Skeletal muscle tissue (tissue), 4 donors: ENCODE results near the gene TTC28. TPM values are rescaled to one million over a fixed set of nuclear protein-coding genes. Genes with fewer than 3 reads are reported as not detected.

ENCODE experiments used
- H3K27ac ChIP-seq: one replicate; pipeline ENCODE4 v1.7.0; 2013; ENCODE audit warnings: mild to moderate bottlenecking, low read depth, low read length, inconsistent platforms
- H3K27me3 ChIP-seq, 3 donors: one replicate each; pipeline ENCODE4 v1.7.0; 2013; ENCODE audit warnings: low read length in 3 of 3; ENCODE audit not compliant: control insufficient read depth in 3 of 3, insufficient read depth in 3 of 3
- H3K36me3 ChIP-seq, 3 donors: one replicate each; pipeline ENCODE4 v1.7.0; 2013; ENCODE audit warnings: low read length in 3 of 3; ENCODE audit not compliant: control insufficient read depth in 3 of 3, insufficient read depth in 3 of 3
- H3K4me1 ChIP-seq, 3 donors: one replicate each; pipeline ENCODE4 v1.7.0; 2013; ENCODE audit warnings: low read length in 3 of 3, mild to moderate bottlenecking in 3 of 3; ENCODE audit not compliant: control insufficient read depth in 3 of 3, insufficient read depth in 3 of 3
- H3K4me3 ChIP-seq, 3 donors: one replicate each; pipeline ENCODE4 v1.7.0; 2013; ENCODE audit warnings: low read length in 3 of 3
- H3K9ac ChIP-seq, 3 donors: one replicate each; pipeline ENCODE4 v1.7.0; 2013; ENCODE audit warnings: low read length in 3 of 3, mild to moderate bottlenecking in 3 of 3, moderate library complexity in 2 of 3, low read depth in 1 of 3
- H3K9me3 ChIP-seq, 3 donors: one replicate each; pipeline ENCODE4 v1.7.0; 2013; ENCODE audit warnings: low read length in 3 of 3; ENCODE audit not compliant: control insufficient read depth in 3 of 3
- total RNA-seq: library from RNA; depleted of rRNA; stranded (reverse); fragments of >200 nt; gene quantifications from one replicate; pipeline ENCODE4 v1.2.3, GENCODE V29; 2014
- donor health status: Osteomylitis.

TTC28 gene
- total RNA-seq, 1 donor from 2014 or later, result 27.1 TPM

DNA sequence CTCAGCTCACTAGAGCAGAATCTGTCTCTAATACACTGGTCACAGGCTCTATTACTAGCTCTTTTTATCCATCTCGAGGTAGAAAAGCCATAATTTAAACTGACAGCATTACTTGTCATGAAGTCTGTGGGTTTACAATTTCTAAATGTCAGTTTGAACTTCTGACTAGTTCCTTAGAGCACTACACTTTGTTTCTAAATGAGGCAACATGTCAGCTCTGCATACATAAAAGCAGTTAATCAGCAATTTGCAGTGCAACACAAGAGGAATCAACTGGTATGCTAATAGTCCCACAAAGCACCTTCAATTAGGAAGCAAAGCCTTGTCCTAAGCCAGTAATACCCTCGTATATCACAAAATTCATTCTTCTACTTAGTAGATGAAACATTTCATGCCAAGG lies 321.3 kb downstream of the TTC28 start:
- H3K4me3 ChIP-seq, result no peak overlapping the region
- no peaks in the 10 kb centered on the region for H3K9me3 ChIP-seq
- H3K27ac ChIP-seq, result no peak overlapping the region
- no peaks in the 10 kb centered on the region for H3K27me3 ChIP-seq
- H3K4me1 ChIP-seq, result peaks cover 0 to 9% (median 3%) of the 10 kb centered on the region in 3 donors
- no peaks in the 10 kb centered on the region for H3K36me3 ChIP-seq
- H3K9ac ChIP-seq, result no peak overlapping the region

DNA sequence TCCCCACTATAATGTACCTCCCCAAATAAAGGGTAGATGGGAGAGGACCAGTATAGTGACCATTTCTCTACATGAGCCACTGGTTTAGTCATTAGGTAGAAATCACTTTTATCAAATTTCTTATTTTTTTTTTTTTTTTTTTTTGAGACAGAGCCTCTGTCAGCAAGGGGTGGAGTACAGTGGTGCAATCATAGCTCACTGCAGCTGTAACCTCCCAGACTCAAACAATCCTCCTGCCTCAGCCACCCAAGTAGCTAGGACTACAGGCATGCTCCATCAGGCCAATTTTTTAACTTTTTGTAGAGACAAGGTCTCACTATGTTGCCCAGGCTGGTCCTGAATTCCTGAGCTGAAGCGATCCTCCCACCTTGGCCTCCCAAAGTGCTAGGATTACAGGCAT lies 322.4 kb downstream of the TTC28 start:
- H3K9me3 ChIP-seq, result no peaks in the 10 kb centered on the region
- H3K27ac ChIP-seq, result no peak overlapping the region
- H3K9ac ChIP-seq, result no peak overlapping the region
- H3K4me1 ChIP-seq, result peaks cover 0 to 9% (median 3%) of the 10 kb centered on the region in 3 donors
- no peaks in the 10 kb centered on the region for H3K36me3 ChIP-seq
- H3K4me3 ChIP-seq, result no peak overlapping the region
- H3K27me3 ChIP-seq, result no peaks in the 10 kb centered on the region

GRCh38 chr22:28351476-28351875 lies 328.2 kb downstream of the TTC28 start:
- Histone ChIP-seq H3K27me3 (no peaks in the 10 kb centered on the region), H3K9ac (no peak overlapping the region), H3K36me3 (no peaks in the 10 kb centered on the region), H3K27ac (no peak overlapping the region), H3K9me3 (no peaks in the 10 kb centered on the region), H3K4me3 (no peak overlapping the region), H3K4me1 (peaks cover 1 to 3% (median 2%) of the 10 kb centered on the region in 3 donors)

DNA sequence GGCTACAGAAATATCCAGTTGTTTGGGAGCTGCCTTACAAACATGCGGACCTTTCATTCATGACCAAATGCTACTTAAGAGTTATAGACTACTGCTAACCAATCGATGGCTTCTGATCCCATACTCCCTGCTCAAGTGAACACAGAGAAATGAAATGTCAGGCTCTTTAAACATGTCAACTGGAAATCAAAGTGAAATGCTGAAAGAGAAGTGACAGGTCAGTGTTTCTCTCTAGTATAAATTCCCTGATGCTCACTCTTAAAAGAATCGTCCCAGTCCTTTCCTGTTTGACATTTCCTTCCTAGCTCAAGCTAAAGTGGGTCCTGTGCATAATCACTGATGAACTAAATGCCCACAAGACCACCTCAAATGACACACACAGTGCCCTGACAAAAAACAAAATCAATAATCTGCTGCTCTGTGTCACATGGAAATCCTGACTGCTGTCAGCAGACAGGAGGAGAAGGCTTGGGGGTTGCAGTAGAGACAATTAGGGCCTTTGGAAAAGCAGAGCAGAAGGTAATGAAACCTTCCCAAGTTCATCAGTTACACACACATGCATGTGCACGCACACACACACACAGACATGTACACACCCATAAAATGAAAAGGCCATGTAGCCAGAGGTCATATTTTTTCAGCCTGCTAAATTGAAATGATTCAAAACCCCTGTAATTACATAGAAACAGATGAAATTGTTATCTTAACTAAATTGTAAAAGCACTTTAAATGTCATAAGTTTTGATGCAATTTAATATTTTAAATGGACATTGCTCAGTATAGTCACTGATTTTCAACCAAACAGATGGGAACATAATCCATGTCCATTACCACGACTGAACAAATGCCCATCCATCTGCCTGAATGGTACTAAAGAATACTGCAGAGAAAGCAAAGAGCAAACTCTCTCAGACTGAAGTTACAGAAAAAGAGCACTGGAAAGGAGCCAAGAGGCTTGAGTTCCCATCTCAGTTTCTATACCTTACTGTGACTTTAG lies 330.7 kb downstream of the TTC28 start:
- Histone ChIP-seq H3K4me3 (no peak overlapping the region), H3K9me3 (no peaks in the 10 kb centered on the region), H3K4me1 (peaks cover 0 to 7% (median 4%) of the 10 kb centered on the region in 3 donors), H3K27ac (no peak overlapping the region), H3K36me3 (no peaks in the 10 kb centered on the region), H3K9ac (no peak overlapping the region), H3K27me3 (no peaks in the 10 kb centered on the region)

GRCh38 chr22:28346308-28346707 lies 333.3 kb downstream of the TTC28 start:
- no peaks in the 10 kb centered on the region for H3K27me3 ChIP-seq
- H3K27ac ChIP-seq, result no peak overlapping the region
- H3K9me3 ChIP-seq, result no peaks in the 10 kb centered on the region
- H3K4me3 ChIP-seq, result no peak overlapping the region
- H3K9ac ChIP-seq, result no peak overlapping the region
- H3K36me3 ChIP-seq, result no peaks in the 10 kb centered on the region
- peaks cover 0 to 7% (median 4%) of the 10 kb centered on the region in 3 donors for H3K4me1 ChIP-seq

GRCh38 chr22:28344918-28345703 lies 334.5 kb downstream of the TTC28 start:
- Histone ChIP-seq H3K4me3 (no peak overlapping the region), H3K27ac (no peak overlapping the region), H3K36me3 (no peaks in the 10 kb centered on the region), H3K4me1 (peaks cover 0 to 10% (median 4%) of the 10 kb centered on the region in 3 donors), H3K9me3 (no peaks in the 10 kb centered on the region), H3K9ac (peak overlapping the region in 1 of 3 donors; percentile 38), H3K27me3 (no peaks in the 10 kb centered on the region)

GRCh38 chr22:28341001-28341400 lies 338.6 kb downstream of the TTC28 start:
- H3K4me1 ChIP-seq, result peaks cover 0 to 5% (median 0%) of the 10 kb centered on the region in 3 donors
- no peaks in the 10 kb centered on the region for H3K27me3 ChIP-seq
- H3K4me3 ChIP-seq, result no peak overlapping the region
- no peak overlapping the region for H3K9ac ChIP-seq
- H3K9me3 ChIP-seq, result no peaks in the 10 kb centered on the region
- H3K36me3 ChIP-seq, result no peaks in the 10 kb centered on the region
- no peak overlapping the region for H3K27ac ChIP-seq

- Histone ChIP-seq H3K36me3 (no peaks in the 10 kb centered on the region), H3K4me1 (peaks cover 0 to 6% (median 2%) of the 10 kb centered on the region in 3 donors), H3K27me3 (no peaks in the 10 kb centered on the region), H3K9me3 (no peaks in the 10 kb centered on the region), H3K4me3 (no peak overlapping the region), H3K9ac (no peak overlapping the region), H3K27ac (no peak overlapping the region)
Observed at GRCh38 chr22:28333088-28333487, 346.6 kb downstream of the TTC28 start.

- H3K27me3 ChIP-seq, result no peaks in the 10 kb centered on the region
- H3K9ac ChIP-seq, result no peak overlapping the region
- no peak overlapping the region for H3K27ac ChIP-seq
- no peaks in the 10 kb centered on the region for H3K36me3 ChIP-seq
- peaks cover 0 to 6% (median 2%) of the 10 kb centered on the region in 3 donors for H3K4me1 ChIP-seq
- no peak overlapping the region for H3K4me3 ChIP-seq
- H3K9me3 ChIP-seq, result no peaks in the 10 kb centered on the region
Observed at GRCh38 chr22:28332410-28332809, 347.2 kb downstream of the TTC28 start.

GRCh38 chr22:28331695-28332094 lies 347.9 kb downstream of the TTC28 start:
- H3K9ac ChIP-seq, result no peak overlapping the region
- no peaks in the 10 kb centered on the region for H3K9me3 ChIP-seq

More at GRCh38 chr22:28331695-28332094, 347.9 kb downstream of the TTC28 start:
- Histone ChIP-seq H3K27ac (no peak overlapping the region), H3K36me3 (no peaks in the 10 kb centered on the region), H3K4me3 (no peak overlapping the region), H3K27me3 (no peaks in the 10 kb centered on the region), H3K4me1 (peaks cover 0 to 6% (median 2%) of the 10 kb centered on the region in 3 donors)
